Glutamatergic neuron (in vitro differentiated cells): Measurements from ENCODE around the gene SREBF2. TPM values are rescaled to one million over a fixed set of nuclear protein-coding genes. Genes with fewer than 3 reads are reported as not detected.
A peak's percentile ranks its signal among the peaks of the same experiment; 100 is the strongest.

ENCODE experiments used
- DNase-seq: peaks from one replicate; pipeline ENCODE4 v3.0.0; 2022
- H3K27ac Mint-ChIP-seq: one replicate; pipeline ENCODE4 v1.8.0; 2020; ENCODE audit warnings: mild to moderate bottlenecking, mixed read lengths, inconsistent platforms; ENCODE audit not compliant: unreplicated experiment
- H3K27me3 Mint-ChIP-seq: one replicate; pipeline ENCODE4 v1.8.0; 2020; ENCODE audit warnings: mild to moderate bottlenecking, moderate library complexity, mixed read lengths, inconsistent platforms; ENCODE audit not compliant: unreplicated experiment
- H3K36me3 Mint-ChIP-seq: one replicate; pipeline ENCODE4 v1.8.0; 2020; ENCODE audit warnings: mild to moderate bottlenecking, mixed read lengths, inconsistent platforms; ENCODE audit not compliant: unreplicated experiment
- H3K4me1 Mint-ChIP-seq: one replicate; pipeline ENCODE4 v1.8.0; 2020; ENCODE audit warnings: mild to moderate bottlenecking, low read depth, mixed read lengths, inconsistent platforms; ENCODE audit not compliant: unreplicated experiment
- H3K4me3 Mint-ChIP-seq: one replicate; pipeline ENCODE4 v1.8.0; 2020; ENCODE audit warnings: mild to moderate bottlenecking, mixed read lengths, inconsistent platforms; ENCODE audit not compliant: unreplicated experiment
- H3K9me3 Mint-ChIP-seq: one replicate; pipeline ENCODE4 v1.8.0; 2020; ENCODE audit warnings: mild to moderate bottlenecking, moderate library complexity, mixed read lengths, inconsistent platforms; ENCODE audit not compliant: unreplicated experiment
- total RNA-seq: library from RNA; stranded (reverse); fragmentation: NEBNext Ultra II Directional; extraction: Animal tissue kit (Norgen Biotek cat#: 25700); gene quantifications from one replicate; pipeline ENCODE4 v1.2.1, GENCODE V29; 2021; ENCODE audit not compliant: unreplicated experiment
- TF ChIP-seq, protein P1 (sequence below): fragments of 200-600 bp; sonication (generic); IDR thresholded peaks from one replicate; pipeline ENCODE4 v1.5.0; 2021; ENCODE audit not compliant: partially characterized antibody, unreplicated experiment

The SREBF2 gene
- total RNA-seq, 1 donor from 2014 or later = 291 TPM

DNA sequence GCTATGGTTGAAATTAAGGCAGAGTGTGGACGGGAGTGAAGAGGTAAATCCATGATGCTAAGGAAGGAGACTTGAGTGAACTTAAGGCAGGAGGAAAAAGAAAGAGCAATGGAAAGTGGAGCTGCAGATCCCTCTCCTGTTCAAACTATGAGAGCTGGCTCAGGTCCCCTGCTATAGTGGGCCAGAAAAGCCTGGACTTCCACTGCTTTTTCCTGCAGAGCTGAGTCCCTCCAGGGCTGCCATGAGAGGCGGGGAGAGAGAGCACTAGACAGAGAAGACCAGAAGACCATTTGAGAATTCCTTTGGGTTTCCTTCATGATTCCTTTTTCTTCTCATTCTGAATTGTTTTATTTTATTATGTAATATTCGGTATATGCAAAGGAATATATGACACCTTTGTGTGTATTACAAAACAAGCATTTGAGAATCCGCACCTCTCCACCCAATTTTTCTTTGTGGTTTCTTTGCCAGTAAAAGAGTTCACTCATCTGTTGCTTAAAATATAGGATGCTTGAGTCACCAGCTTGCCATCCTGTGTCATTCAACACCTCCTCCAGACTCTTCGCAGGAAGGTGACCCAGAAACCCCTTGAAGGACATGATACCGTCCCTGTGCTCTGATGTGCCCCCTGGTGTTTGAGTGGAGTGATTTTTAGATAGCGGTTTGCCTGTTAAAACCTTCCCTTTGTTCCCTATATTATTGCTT lies 24.4 kb downstream of the SREBF2 start:
- DNase-seq = peak; percentile 50
- H3K4me1 Mint-ChIP-seq = peaks cover 18% of the 10 kb centered on the region
- no peak overlapping the region for H3K4me3 Mint-ChIP-seq
- peak overlapping the region; percentile 81 for H3K27ac Mint-ChIP-seq
- no peaks in the 10 kb centered on the region for H3K36me3 Mint-ChIP-seq
- H3K27me3 Mint-ChIP-seq = peaks cover 1% of the 10 kb centered on the region
- peaks cover 5% of the 10 kb centered on the region for H3K9me3 Mint-ChIP-seq
- TF ChIP-seq, protein P1, sequence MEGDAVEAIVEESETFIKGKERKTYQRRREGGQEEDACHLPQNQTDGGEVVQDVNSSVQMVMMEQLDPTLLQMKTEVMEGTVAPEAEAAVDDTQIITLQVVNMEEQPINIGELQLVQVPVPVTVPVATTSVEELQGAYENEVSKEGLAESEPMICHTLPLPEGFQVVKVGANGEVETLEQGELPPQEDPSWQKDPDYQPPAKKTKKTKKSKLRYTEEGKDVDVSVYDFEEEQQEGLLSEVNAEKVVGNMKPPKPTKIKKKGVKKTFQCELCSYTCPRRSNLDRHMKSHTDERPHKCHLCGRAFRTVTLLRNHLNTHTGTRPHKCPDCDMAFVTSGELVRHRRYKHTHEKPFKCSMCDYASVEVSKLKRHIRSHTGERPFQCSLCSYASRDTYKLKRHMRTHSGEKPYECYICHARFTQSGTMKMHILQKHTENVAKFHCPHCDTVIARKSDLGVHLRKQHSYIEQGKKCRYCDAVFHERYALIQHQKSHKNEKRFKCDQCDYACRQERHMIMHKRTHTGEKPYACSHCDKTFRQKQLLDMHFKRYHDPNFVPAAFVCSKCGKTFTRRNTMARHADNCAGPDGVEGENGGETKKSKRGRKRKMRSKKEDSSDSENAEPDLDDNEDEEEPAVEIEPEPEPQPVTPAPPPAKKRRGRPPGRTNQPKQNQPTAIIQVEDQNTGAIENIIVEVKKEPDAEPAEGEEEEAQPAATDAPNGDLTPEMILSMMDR = peak; percentile 69

DNA sequence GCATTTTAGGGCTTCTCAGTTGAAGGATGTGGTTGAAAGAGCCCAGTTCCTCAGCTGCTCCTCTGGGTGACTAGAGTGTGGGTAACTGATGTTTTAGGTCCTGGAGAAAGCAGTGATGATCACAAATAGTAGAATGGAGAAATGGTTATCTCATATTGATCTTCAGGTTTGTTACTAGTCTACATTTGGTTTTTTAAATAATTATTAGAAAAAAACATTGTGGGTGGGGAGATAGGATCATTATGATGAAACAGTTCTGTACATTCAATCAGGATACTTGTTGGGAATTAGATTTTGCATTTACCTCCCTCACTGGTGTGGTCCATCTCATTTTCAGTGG lies 24.9 kb downstream of the SREBF2 start:
- Mint-ChIP-seq H3K9me3 (peaks cover 5% of the 10 kb centered on the region), H3K27me3 (peaks cover 1% of the 10 kb centered on the region), H3K4me3 (no peak overlapping the region), H3K27ac (peak overlapping the region; percentile 81), H3K4me1 (peaks cover 23% of the 10 kb centered on the region), H3K36me3 (no peaks in the 10 kb centered on the region)
- no peak for DNase-seq
- TF ChIP-seq, protein P1 = peak; percentile 3

DNA sequence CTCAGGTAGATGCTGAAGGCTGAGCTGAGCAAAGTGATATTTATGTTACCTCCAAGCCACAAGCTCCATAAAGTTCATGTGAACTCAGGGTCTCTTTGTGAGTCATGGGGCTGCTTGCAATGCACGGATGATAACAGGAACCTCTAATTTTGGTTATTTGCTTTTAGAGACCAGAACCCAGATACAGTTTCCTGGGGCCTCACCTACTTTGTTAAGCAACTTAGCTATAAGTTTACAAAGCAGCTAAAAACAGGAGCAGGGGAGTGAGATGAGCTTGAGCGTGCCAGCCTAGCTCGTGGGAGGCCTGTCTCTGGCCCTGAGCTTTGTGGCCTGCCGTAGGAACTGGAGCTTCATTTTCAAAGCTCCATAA lies 29.2 kb downstream of the SREBF2 start:
- H3K27ac Mint-ChIP-seq = peak overlapping the region; percentile 91
- H3K36me3 Mint-ChIP-seq = no peaks in the 10 kb centered on the region
- TF ChIP-seq, protein P1 = no peak
- DNase-seq = no peak
- H3K4me1 Mint-ChIP-seq = peaks cover 33% of the 10 kb centered on the region
- H3K9me3 Mint-ChIP-seq = peaks cover 3% of the 10 kb centered on the region
- no peaks in the 10 kb centered on the region for H3K27me3 Mint-ChIP-seq
- peak overlapping the region; percentile 70 for H3K4me3 Mint-ChIP-seq

DNA sequence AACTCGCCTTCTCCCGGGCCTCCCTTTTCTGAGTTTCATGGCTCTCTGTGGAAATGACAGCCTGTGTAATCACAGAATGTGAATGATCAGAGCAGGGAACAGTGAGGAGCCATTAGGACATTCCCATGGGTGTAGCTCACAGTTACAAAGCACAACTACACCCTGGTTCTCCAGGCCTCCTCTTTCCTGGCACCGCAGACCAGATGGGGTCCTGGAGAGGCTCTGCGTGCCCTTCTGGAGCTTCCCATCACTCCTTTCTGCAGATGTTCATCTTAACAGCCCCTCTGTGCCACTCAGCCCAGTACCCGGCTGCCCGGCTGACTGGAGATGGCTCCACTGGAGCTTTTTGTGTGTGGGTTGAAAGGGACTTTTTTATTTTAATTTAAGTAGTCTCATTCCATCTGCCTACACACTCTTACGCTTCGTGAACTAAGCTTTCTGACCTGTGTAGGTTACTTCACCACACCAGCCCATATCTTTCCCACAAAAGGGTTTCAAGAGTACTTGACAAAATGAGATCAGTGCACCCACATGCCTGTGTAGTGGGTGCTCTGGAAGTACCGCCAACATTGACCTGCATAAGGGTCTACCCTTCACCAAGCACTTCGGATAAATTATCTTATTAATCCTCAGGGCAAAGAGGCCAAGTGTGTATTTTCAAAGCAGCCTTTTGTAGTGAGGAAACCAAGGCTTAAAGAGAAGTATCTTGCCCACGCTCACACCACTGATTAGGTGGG lies 29.8 kb downstream of the SREBF2 start:
- peak overlapping the region; percentile 70 for H3K4me3 Mint-ChIP-seq
- H3K27me3 Mint-ChIP-seq = no peaks in the 10 kb centered on the region
- peaks cover 30% of the 10 kb centered on the region for H3K4me1 Mint-ChIP-seq
- DNase-seq = peak; percentile 57
- H3K9me3 Mint-ChIP-seq = peaks cover 3% of the 10 kb centered on the region
- no peaks in the 10 kb centered on the region for H3K36me3 Mint-ChIP-seq
- TF ChIP-seq, protein P1 = no peak
- H3K27ac Mint-ChIP-seq = peak overlapping the region; percentile 91

DNA sequence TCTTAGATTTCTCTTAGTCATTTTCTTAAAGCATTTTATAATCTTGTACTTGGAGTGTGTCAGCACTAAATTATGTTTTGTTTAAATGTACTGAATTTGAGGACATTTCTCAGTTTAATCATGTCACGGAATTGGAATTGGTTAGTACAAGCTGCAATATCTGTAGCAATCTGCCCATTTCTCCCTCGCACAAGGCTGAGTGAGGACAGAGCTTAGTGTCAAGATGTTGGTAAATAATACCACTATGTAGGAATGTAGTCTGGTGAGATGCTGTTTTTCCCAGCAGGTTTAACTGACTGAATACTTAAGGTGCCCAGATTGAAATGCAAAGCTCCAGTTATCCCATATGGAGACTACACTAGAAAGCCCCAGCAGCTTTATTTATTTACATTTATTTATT lies 30.6 kb downstream of the SREBF2 start:
- TF ChIP-seq, protein P1 = no peak
- H3K4me1 Mint-ChIP-seq = peaks cover 31% of the 10 kb centered on the region
- peak overlapping the region; percentile 91 for H3K27ac Mint-ChIP-seq
- DNase-seq = no peak
- no peaks in the 10 kb centered on the region for H3K27me3 Mint-ChIP-seq
- peak overlapping the region; percentile 4 for H3K4me3 Mint-ChIP-seq
- no peaks in the 10 kb centered on the region for H3K36me3 Mint-ChIP-seq
- H3K9me3 Mint-ChIP-seq = peaks cover 2% of the 10 kb centered on the region
